ENCODE results near the gene CD27.
"Not testable (repeated sequence)": the region's sequence is repeated elsewhere in the genome, so short reads cannot be mapped to it uniquely, and the experiment has no call there.

The CD27 gene

GRCh38 chr12:6461401-6462233 lies 16.9 kb downstream of the CD27 start:
- DNase-seq, result no peak

GRCh38 chr12:6462234-6462995 lies 17.7 kb downstream of the CD27 start:
- DNase-seq, result no peak

- DNase-seq, result no peak
These were observed 18.5 kb downstream of the CD27 start for GRCh38 chr12:6463216-6463615.

- no peak for DNase-seq
These were observed 19.1 kb downstream of the CD27 start for GRCh38 chr12:6463858-6464257.

- no peak for DNase-seq
These were observed 19.8 kb downstream of the CD27 start for GRCh38 chr12:6464531-6464930.

GRCh38 chr12:6465467-6466183 lies 20.9 kb downstream of the CD27 start:
- DNase-seq, result peak; percentile 30 to 45

GRCh38 chr12:6466184-6466573 lies 21.4 kb downstream of the CD27 start:
- no peak for DNase-seq

GRCh38 chr12:6466751-6467150 lies 22.0 kb downstream of the CD27 start:
- not testable (repeated sequence) for DNase-seq

GRCh38 chr12:6467571-6468282 lies 23.0 kb downstream of the CD27 start:
- DNase-seq, result not testable (repeated sequence)

- DNase-seq, result no peak
These were observed 23.5 kb downstream of the CD27 start for GRCh38 chr12:6468283-6468575.

- no peak for DNase-seq
These were observed 24.3 kb downstream of the CD27 start for GRCh38 chr12:6469092-6469491.

GRCh38 chr12:6469609-6470374 lies 25.0 kb downstream of the CD27 start:
- no peak for DNase-seq

- DNase-seq, result peak; percentile 97 to 98
These were observed 25.8 kb downstream of the CD27 start, which contains the start of gene VAMP1 for GRCh38 chr12:6470375-6471163. Gene VAMP1 (minus strand): TSS chr12:6470677. CDS start chr12:6470531, 146 bp downstream.

- DNase-seq, result no peak
These were observed 27.2 kb downstream of the CD27 start for GRCh38 chr12:6471989-6472360.

GRCh38 chr12:6472491-6472890 lies 27.7 kb downstream of the CD27 start:
- DNase-seq, result no peak

- not testable (repeated sequence) for DNase-seq
These were observed 30.6 kb downstream of the CD27 start for GRCh38 chr12:6475233-6475975.

- DNase-seq, result no peak
These were observed 31.7 kb downstream of the CD27 start for GRCh38 chr12:6476489-6476888.

GRCh38 chr12:6477601-6478377 lies 33.0 kb downstream of the CD27 start:
- not testable (repeated sequence) for DNase-seq

- no peak for DNase-seq
These were observed 33.7 kb downstream of the CD27 start for GRCh38 chr12:6478416-6478815.

GRCh38 chr12:6488240-6488639 lies 43.5 kb downstream of the CD27 start:
- no peak for DNase-seq
